ENCODE data around the gene MAMDC2. TPM values are rescaled to one million over a fixed set of nuclear protein-coding genes. Genes with fewer than 3 reads are reported as not detected.
"Not testable (repeated sequence)": the region's sequence is repeated elsewhere in the genome, so short reads cannot be mapped to it uniquely, and the experiment has no call there.

The MAMDC2 gene
- total RNA-seq, 1 donor from 2014 or later = 10.0 TPM

DNA sequence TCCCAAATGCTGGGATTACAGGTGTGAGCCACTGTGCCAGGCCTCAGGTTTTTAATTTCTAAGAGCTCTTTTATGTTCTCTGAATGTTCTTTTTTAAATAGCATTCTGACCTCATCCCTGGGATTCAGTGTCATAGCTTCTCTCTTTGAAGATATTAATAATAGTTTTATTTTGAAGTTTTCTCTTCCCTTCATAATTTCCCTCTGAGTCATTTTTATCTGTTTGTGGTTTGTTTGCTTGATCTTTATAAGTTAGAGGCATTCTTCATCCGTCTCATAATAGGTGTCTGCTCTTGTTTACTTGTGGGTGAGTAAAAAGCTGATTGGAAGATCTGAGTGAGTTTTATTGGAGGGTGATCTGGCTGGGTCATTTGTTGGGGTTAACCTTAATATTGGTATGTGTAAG lies 12.5 kb upstream of the MAMDC2 start:
- DNase-seq = no peak
- no peak for ATAC-seq (ENCODE audit: poor library complexity)
- intact Hi-C loops (cut with DNase I) = no loop called here

DNA sequence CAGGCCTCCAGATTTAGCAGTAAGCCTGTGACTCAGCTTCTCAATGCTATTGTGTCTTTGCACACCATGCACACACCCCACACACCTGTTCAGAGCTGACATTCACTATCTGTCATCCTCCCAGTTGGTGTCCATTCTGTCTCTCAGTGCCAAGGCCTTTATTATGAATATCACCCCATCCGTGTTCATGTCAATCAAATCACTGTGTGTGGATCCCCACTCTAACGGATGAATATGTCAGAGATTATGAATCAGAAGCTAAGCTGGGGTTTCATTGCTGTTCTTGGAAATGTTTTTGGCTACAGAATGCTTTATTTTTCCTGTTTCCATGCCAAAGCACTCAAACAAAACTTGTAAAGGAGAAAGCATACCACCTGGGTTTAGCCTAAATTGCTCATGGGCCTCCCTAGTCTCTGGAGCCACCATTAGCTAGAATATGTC lies 9.4 kb upstream of the MAMDC2 start:
- intact Hi-C loops (cut with DNase I) = no loop called here
- ATAC-seq (ENCODE audit: poor library complexity) = no peak

DNA sequence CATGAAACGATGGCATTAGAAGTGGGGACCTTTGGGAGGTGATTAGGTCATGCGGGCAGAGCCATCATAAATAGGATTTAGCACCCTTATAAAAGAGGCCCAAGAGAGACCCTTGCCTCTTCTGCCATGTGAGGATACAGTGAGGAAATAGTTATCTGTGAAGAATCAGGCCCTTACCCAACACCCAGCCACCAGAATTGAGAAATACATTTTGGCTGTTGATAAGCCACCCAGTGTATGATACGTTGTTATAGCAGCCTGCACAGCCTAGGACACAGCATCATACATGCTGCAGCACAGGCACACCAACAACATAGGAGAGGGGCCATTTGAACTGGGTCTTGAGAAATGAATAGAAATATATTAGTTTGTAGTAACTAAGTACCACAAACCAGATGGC lies 8.0 kb upstream of the MAMDC2 start:
- DNase-seq = no peak
- ATAC-seq (ENCODE audit: poor library complexity) = no peak
- intact Hi-C loops (cut with DNase I) = no loop called here

More for the DNA sequence above, 9.4 kb upstream of the MAMDC2 start:
- no peak for DNase-seq

GRCh38 chr9:70036641-70037040 lies 7.0 kb upstream of the MAMDC2 start:
- ATAC-seq (ENCODE audit: poor library complexity) (no peak), DNase-seq (no peak)
- intact Hi-C loops (cut with DNase I) = no loop called here

DNA sequence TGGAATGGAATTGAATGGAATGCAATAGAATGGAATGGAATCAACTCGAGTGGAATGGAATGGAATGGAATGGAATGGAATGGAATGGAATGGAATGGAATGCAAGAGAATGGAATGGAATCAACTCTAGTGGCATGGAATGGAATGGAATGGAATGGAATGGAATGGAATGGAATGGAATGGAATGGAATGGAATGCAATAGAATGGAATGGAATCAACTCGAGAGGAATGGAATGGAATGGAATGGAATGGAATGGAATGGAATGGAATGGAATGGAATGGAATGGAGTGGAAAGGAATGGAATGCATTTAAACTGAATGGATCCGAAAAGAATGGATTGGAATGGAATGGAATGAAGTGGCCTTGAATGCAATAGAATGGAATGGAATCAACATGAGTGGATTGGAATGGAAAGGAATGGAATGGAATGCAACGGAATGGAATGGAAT lies 5.5 kb upstream of the MAMDC2 start:
- peak; percentile 38 for ATAC-seq (ENCODE audit: poor library complexity)
- DNase-seq = not testable (repeated sequence)

GRCh38 chr9:70040376-70040903 lies 3.2 kb upstream of the MAMDC2 start:
- intact Hi-C loops (cut with DNase I) = loop anchor here (10.0 kb wide), 2 partner anchors 46 to 64 kb away; no protein-coding TSS in a partner anchor
- no peak for ATAC-seq (ENCODE audit: poor library complexity)

More for the DNA sequence above, 5.5 kb upstream of the MAMDC2 start:
- intact Hi-C loops (cut with DNase I) = not testable (repeated sequence)

DNA sequence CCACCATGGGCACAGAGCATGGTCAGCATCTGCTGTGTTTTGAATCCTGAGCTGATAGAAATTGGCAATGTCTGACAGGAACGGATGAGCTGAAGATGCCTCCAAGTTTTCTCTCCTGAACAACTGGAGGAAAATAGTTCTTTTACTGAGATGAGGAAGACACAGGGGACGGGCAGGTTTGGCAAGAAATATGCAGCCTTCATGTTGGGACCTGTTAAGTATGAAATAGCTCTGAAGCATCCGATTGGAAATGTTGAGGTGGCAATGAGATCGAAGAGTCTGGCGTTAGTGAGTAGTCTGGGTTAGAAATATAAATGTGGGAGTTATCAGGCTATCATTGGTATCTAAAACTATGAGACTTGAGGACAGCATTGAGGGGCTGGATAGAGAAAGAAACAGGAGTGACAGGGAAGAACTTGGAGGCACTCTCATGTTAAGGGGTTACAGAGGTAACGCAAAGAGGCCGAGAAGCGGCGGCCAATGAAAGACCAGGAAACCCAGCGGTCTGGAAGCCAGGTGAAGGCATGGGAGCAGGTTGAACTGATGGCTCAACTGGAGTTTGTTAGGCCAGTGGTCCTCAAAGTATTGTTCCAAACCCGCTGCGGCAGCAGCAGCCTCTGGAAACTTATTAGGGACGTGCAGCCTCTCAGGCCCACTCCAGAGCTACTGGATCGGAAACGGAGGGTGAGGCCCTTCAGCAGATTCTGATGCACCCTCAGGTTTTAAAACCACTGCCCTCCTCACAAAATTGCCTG lies 1.0 kb upstream of the MAMDC2 start:
- intact Hi-C loops (cut with DNase I) = loop anchor here (10.0 kb wide), 2 partner anchors 48 to 62 kb away; no protein-coding TSS in a partner anchor
- DNase-seq (no peak), ATAC-seq (ENCODE audit: poor library complexity) (no peak)

More at GRCh38 chr9:70040376-70040903, 3.2 kb upstream of the MAMDC2 start:
- DNase-seq = no peak

DNA sequence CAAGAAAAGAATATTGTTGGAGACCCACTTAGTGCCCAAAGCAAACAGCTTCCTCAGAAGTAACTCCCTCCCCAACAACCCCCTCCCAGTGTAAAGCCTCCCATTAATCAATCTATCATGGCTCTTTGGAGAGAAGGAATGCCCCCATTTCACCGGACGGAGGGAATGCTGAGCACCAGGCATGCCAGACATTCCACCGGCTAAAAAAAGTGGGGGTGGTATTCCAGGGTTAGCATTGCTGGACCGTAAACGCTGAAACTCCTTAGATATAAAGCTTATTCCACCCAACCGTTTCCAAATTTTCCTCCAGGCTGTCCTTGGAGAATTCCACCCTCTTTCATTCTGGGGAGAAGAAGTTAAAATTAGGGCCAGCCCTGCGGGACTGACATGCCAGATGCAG lies 363 bp upstream of the MAMDC2 start:
- intact Hi-C loops (cut with DNase I) = loop anchor here (10.0 kb wide), 2 partner anchors 48 to 62 kb away; no protein-coding TSS in a partner anchor
- DNase-seq = no peak
- ATAC-seq (ENCODE audit: poor library complexity) = no peak

DNA sequence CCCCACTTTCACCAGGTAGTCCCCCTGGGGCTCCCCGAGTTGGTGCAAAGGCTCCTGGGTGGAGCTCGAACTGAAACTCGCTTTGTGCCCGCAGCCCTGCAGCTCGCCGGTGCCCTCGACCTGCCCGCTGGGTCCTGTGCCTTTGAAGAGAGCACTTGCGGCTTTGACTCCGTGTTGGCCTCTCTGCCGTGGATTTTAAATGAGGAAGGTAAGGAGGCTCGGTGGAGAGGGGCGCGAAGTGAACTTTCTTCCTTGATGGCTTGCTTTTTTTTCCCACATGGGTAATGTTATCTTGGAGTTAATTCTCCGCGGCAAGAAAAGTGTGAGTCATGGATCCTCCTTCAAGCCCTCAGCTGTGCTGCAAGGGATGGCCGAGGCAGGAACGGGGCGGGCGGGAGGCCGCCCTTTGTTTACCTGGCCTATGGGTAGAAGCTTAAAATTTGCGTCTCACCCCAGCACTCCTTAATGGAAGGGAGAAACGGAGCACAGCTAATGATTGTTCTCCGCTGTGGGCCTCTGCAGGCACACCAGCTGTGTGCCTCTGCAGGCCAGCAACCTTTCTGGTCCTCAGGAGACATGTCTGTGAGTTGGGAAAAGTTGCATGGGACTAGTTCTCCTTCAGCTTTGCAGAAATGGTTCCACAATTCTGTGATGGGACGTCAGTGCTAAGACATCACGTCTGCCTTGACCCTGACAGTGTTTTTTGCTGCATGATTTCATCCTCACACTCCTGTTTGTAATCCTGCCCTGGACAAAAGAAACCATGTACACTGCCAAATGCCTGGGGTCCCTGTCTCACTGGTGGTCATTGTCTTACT lies 1.1 kb downstream of the MAMDC2 start:
- peak; percentile 46 for DNase-seq
- ATAC-seq (ENCODE audit: poor library complexity) = peak; percentile 32
- intact Hi-C loops (cut with DNase I) = loop anchor here (10.0 kb wide), 2 partner anchors 50 to 60 kb away; no protein-coding TSS in a partner anchor

DNA sequence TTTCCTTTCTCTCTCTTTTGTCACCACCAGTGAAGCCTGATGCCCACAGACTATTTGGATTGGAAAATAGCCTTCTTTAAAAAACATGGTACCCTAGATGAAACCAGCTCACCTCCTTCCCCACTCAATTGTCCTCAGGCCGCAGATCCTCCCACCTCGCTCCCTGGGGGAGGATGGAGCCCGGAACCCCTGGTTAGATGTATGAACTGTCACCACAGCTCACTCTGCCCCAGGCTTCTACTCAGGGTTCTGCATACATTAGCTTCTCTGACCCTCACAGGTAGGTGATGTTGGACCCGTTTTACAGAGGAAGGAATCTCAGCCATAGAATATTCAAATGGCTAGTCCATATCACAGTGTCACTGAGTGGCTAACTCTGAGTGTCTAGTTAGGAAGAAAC lies 1.8 kb downstream of the MAMDC2 start:
- DNase-seq (no peak), ATAC-seq (ENCODE audit: poor library complexity) (no peak)
- intact Hi-C loops (cut with DNase I) = loop anchor here (10.0 kb wide), 2 partner anchors 51 to 59 kb away; no protein-coding TSS in a partner anchor

- DNase-seq = no peak
- ATAC-seq (ENCODE audit: poor library complexity) = no peak
- intact Hi-C loops (cut with DNase I) = loop anchor here (10.0 kb wide), 2 partner anchors 52 to 58 kb away; no protein-coding TSS in a partner anchor
Observed at GRCh38 chr9:70046274-70047070, 2.8 kb downstream of the MAMDC2 start.

- intact Hi-C loops (cut with DNase I) = loop anchor here (10.0 kb wide), 2 partner anchors 54 to 56 kb away; no protein-coding TSS in a partner anchor
- DNase-seq = peak; percentile 57
- ATAC-seq (ENCODE audit: poor library complexity) = peak; percentile 77
Observed at GRCh38 chr9:70049236-70049635, 5.6 kb downstream of the MAMDC2 start.

- DNase-seq (peak; percentile 88), ATAC-seq (ENCODE audit: poor library complexity) (peak; percentile 86)
- intact Hi-C loops (cut with DNase I) = loop anchor here (10.0 kb wide), 2 partner anchors 55 kb away; no protein-coding TSS in a partner anchor
Observed at GRCh38 chr9:70049672-70050271, 6.1 kb downstream of the MAMDC2 start.

DNA sequence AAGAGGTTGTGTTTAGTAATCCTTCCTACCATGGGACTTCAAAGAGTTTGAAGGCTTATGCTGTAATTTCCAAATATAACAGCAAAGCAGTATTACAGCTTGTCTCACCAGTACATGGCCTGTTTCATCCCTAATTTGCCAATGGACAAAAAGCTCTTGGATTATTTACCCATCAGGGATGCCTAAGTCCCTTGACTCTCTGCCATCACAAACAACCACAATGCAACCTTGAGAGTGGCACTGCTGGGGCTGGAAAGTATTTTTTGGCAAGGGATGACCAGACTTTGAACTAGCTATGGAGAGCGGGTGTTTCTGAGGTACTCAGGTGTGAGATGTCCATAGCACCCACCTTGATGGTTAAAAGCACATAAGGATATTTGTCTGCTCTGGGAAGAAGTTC lies 9.1 kb downstream of the MAMDC2 start:
- no peak for ATAC-seq (ENCODE audit: poor library complexity)
- DNase-seq = no peak
- intact Hi-C loops (cut with DNase I) = no loop called here

- no peak for ATAC-seq (ENCODE audit: poor library complexity)
- no peak for DNase-seq
- intact Hi-C loops (cut with DNase I) = no loop called here
Observed at GRCh38 chr9:70053864-70054263, 10.2 kb downstream of the MAMDC2 start.

DNA sequence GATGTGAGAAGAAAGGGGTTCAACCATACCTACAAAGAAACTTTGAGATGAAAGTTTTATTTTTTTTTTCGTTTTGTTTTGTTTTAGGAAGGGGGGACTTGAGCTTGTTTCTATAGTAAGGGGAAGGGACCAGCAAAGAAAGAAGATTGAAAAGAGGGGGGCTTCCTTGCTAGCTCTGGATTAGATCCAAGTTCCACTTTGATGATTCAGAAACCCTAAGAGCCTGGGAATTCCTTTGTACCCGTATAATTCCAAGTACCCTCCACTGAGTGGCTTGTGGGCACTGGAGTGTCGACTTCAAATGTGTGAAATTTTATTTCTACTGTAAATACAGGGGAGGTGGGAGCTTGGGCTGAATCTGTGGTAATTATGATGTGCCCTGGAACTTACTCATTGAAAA lies 10.9 kb downstream of the MAMDC2 start:
- intact Hi-C loops (cut with DNase I) = no loop called here
- ATAC-seq (ENCODE audit: poor library complexity) (no peak), DNase-seq (no peak)

DNA sequence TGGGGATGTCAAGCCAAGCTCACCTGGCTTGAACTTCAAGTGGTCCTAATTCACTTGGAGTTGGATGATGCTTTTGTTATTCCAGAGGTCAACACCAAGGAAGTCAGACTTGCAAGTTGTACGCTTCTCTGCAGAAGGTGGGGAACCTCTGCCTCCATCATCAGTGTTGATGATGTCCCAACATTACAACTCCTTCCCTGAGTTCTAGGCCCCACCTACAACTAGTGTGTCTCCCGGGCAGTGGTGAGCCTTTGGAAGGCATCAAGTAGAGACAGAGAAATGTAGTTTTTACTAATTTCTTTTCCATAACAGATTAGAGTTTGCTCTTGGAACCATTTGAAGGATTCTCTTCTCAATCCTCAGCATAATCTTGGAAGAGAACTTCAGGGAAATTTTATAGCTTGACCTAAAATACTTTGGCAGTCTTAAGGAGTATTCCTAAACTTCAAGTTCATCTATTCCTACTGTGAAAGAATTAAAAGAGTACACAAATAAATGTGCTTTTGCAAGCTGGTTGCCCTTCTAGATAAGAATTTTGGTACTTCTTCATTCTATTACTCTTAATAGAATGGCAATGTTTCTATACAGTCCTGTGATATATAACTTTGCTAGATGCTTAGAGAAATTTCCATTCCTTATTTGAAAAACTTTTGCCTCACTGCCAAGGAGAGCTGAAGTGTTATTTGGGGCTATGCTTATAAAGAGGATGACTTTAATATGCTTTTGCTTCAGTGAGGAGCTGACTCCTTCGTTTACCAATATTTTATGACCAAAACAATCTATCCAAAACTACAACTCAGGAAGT lies 12.0 kb downstream of the MAMDC2 start:
- DNase-seq = no peak
- intact Hi-C loops (cut with DNase I) = no loop called here

More for the DNA sequence above, 12.0 kb downstream of the MAMDC2 start:
- ATAC-seq (ENCODE audit: poor library complexity) = no peak
